Erythroblast (primary cell): Measurements from ENCODE around the gene FGF14.

Experiments
- GATA1 ChIP-seq: IDR thresholded peaks from 2 replicates; pipeline ENCODE4 v1.6.1; 2011; ENCODE audit warnings: low read depth, mild to moderate bottlenecking, control low read depth, low read length, moderate library complexity
- POLR2A ChIP-seq: IDR thresholded peaks from 2 replicates; pipeline ENCODE4 v1.6.1; 2011; ENCODE audit warnings: mild to moderate bottlenecking, low read length

DNA sequence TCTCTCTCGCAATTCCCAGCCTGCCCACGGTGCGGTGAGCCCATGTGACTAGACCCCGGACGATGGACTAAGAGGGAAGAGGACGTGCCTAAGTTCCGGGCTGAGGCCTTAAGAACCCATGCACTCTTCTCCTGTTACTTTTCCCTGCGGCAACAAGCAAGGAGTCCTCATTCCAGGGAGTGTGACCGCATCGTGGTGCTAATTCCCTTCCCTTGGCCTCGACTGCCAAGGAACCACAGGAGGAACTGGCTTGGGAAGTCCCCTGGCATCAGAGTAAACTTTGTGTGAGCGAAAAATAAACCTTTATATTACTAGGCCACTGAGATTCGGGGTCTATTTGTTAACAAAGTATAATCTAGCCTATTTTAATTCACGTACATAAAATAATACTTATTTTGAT, 34.0 kb downstream of the FGF14 start:
- no peak for TF ChIP-seq POLR2A
- TF ChIP-seq GATA1, result no peak
